RWPE2 (cell line): ENCODE results near the gene DAPK2.

Experiments used
- ATAC-seq: fragments of 200-7000 bp; cut with Tn5 transposase; 3 replicates; pipeline ENCODE4 v1.9.1; 2021; ENCODE audit warnings: low read depth
- DNase-seq: peaks from one replicate; pipeline ENCODE4 v3.0.0-alpha.2; 2020; ENCODE audit warnings: low spot score
- H3K27ac ChIP-seq: fragments of 450-650 bp; 2 replicates; pipeline ENCODE4 v1.5.1; 2017; ENCODE audit warnings: mild to moderate bottlenecking; ENCODE audit not compliant: poor library complexity, severe bottlenecking
- H3K27me3 ChIP-seq: fragments of 250-450 bp; sonication (Bioruptor Pico); 2 replicates; pipeline ENCODE4 v1.5.1; 2021; ENCODE audit warnings: mild to moderate bottlenecking, moderate library complexity; ENCODE audit not compliant: insufficient read depth, poor library complexity, severe bottlenecking
- H3K36me3 ChIP-seq: fragments of 250-450 bp; sonication (Bioruptor Pico); 2 replicates; pipeline ENCODE4 v1.5.1; 2020; ENCODE audit warnings: low read depth, mild to moderate bottlenecking, moderate library complexity
- H3K4me1 ChIP-seq: fragments of 250-450 bp; sonication (Bioruptor Pico); 2 replicates; pipeline ENCODE4 v1.5.1; 2021; ENCODE audit warnings: mild to moderate bottlenecking, moderate library complexity; ENCODE audit not compliant: insufficient read depth, poor library complexity, severe bottlenecking
- H3K4me3 ChIP-seq: fragments of 250-450 bp; sonication (Bioruptor Pico); 2 replicates; pipeline ENCODE4 v1.5.1; 2021; ENCODE audit warnings: mild to moderate bottlenecking, moderate library complexity; ENCODE audit not compliant: severe bottlenecking
- H3K9me3 ChIP-seq: fragments of 250-450 bp; sonication (Bioruptor Pico); 2 replicates; pipeline ENCODE4 v1.5.1; 2021; ENCODE audit warnings: mild to moderate bottlenecking, moderate library complexity; ENCODE audit not compliant: severe bottlenecking
- CTCF ChIP-seq: fragments of 450-650 bp; IDR thresholded peaks from one replicate; pipeline ENCODE4 v1.5.1; 2017; ENCODE audit warnings: mild to moderate bottlenecking, moderate library complexity; ENCODE audit not compliant: poor library complexity, severe bottlenecking

Gene DAPK2

GRCh38 chr15:63930034-63930433 is 116.3 kb downstream of the DAPK2 start:
- no peak for DNase-seq
- Histone ChIP-seq H3K4me1 (no peaks in the 10 kb centered on the region), H3K27ac (no peak overlapping the region), H3K36me3 (no peaks in the 10 kb centered on the region), H3K27me3 (no peaks in the 10 kb centered on the region), H3K9me3 (no peaks in the 10 kb centered on the region), H3K4me3 (no peak overlapping the region)
- TF ChIP-seq CTCF: no peak
- no peak for ATAC-seq

- Histone ChIP-seq H3K27ac (no peak overlapping the region), H3K36me3 (no peaks in the 10 kb centered on the region), H3K27me3 (no peaks in the 10 kb centered on the region), H3K4me1 (no peaks in the 10 kb centered on the region), H3K9me3 (no peaks in the 10 kb centered on the region), H3K4me3 (no peak overlapping the region)
- DNase-seq (no peak), ATAC-seq (no peak)
- no peak for TF ChIP-seq CTCF
Observed at GRCh38 chr15:63928185-63928842, 118.0 kb downstream of the DAPK2 start.

- Histone ChIP-seq H3K4me1 (no peaks in the 10 kb centered on the region), H3K27me3 (no peaks in the 10 kb centered on the region), H3K4me3 (no peak overlapping the region), H3K27ac (no peak overlapping the region), H3K9me3 (no peaks in the 10 kb centered on the region), H3K36me3 (no peaks in the 10 kb centered on the region)
- DNase-seq (no peak), ATAC-seq (no peak)
- TF ChIP-seq CTCF: no peak
Observed at GRCh38 chr15:63923993-63924950, 122.0 kb downstream of the DAPK2 start.

GRCh38 chr15:63922916-63923315 is 123.4 kb downstream of the DAPK2 start:
- H3K27me3 ChIP-seq: no peaks in the 10 kb centered on the region
- H3K4me1 ChIP-seq: no peaks in the 10 kb centered on the region
- no peak for ATAC-seq
- no peaks in the 10 kb centered on the region for H3K9me3 ChIP-seq
- no peak overlapping the region for H3K27ac ChIP-seq
- H3K36me3 ChIP-seq: no peaks in the 10 kb centered on the region
- DNase-seq: no peak
- TF ChIP-seq CTCF: no peak
- no peak overlapping the region for H3K4me3 ChIP-seq
